Heart left ventricle (tissue), 16 donors: ENCODE data around the gene NUP62. TPM values are rescaled to one million over a fixed set of nuclear protein-coding genes. Genes with fewer than 3 reads are reported as not detected.
A peak's percentile ranks its signal among the peaks of the same experiment; 100 is the strongest.

ENCODE experiments used
- ATAC-seq, 4 donors: fragments of 200-7000 bp; cut with Tn5 transposase; one replicate each; pipeline ENCODE4 v1.9.1; 2020 to 2022; ENCODE audit warnings: moderate library complexity in 4 of 4, mild to moderate bottlenecking in 3 of 4, moderate number of reproducible peaks in 1 of 4
- DNase-seq, 5 donors: peaks; one replicate each; pipeline ENCODE4 v3.0.0-alpha.2; 2020
- H3K27ac ChIP-seq, 12 donors: fragments of 200-600 bp; sonication (generic) in 4 of 12; one replicate each; pipeline versions ENCODE4 v1.5.0 to v1.8.0; 2016 to 2022; ENCODE audit warnings: mild to moderate bottlenecking in 2 of 12
- H3K27me3 ChIP-seq, 9 donors: fragments of 200-600 bp; sonication (generic) in 2 of 9; one replicate each; pipeline versions ENCODE4 v1.5.1 to v1.8.0; 2016 to 2022; ENCODE audit warnings: mild to moderate bottlenecking in 3 of 9
- H3K36me3 ChIP-seq, 9 donors: fragments of 200-600 bp; sonication (generic) in 2 of 9; one replicate each; pipeline versions ENCODE4 v1.5.0 to v1.8.0; 2018 to 2022; ENCODE audit warnings: mild to moderate bottlenecking in 2 of 9
- H3K4me1 ChIP-seq, 12 donors: fragments of 200-600 bp; sonication (generic) in 4 of 12; one replicate each; pipeline versions ENCODE4 v1.5.0 to v1.8.0; 2016 to 2022; ENCODE audit warnings: mild to moderate bottlenecking in 3 of 12
- H3K4me3 ChIP-seq, 12 donors: fragments of 200-600 bp; sonication (generic) in 4 of 12; one replicate each; pipeline versions ENCODE4 v1.5.0 to v1.8.0; 2017 to 2022; ENCODE audit warnings: mild to moderate bottlenecking in 9 of 12, moderate library complexity in 4 of 12
- H3K9me3 ChIP-seq, 12 donors: fragments of 200-600 bp; sonication (generic) in 4 of 12; one replicate each; pipeline versions ENCODE4 v1.5.0 to v1.8.0; 2016 to 2022; ENCODE audit warnings: mild to moderate bottlenecking in 1 of 12
- POLR2A ChIP-seq, 2 donors: fragments of 450-650 bp; IDR thresholded peaks; one replicate each; pipeline ENCODE4 v1.6.1; 2017; ENCODE audit warnings: antibody characterized with exemption in 2 of 2, mild to moderate bottlenecking in 2 of 2, moderate library complexity in 2 of 2
- WGBS, 4 donors: extraction: QIAGEN DNeasy Blood & Tissue Kit in 2 of 4; methylation state at CpG; one replicate each; pipeline versions ENCODE4 v1.1.5 to v1.1.7; 2013 to 2018; 5-methylcytosine and 5-hydroxymethylcytosine counted together
- intact Hi-C, 10 donors: fragments of 100-400 bp; cut with DNase I; formaldehyde crosslinking; loops; one replicate each; pipeline versions ENCODE4 v1.11.1 to v1.14.2; 2022
- polyA plus RNA-seq, 2 donors: library from polyadenylated mRNA; stranded (reverse); fragments of 200-250 nt; gene quantifications; one replicate each; pipeline ENCODE4 v1.2.3, GENCODE V29; 2013
- total RNA-seq, 9 donors: library from RNA; depleted of rRNA in 2 of 9; stranded (reverse); fragments of >200 nt in 2 of 9; fragmentation: NEBNext Ultra II Directional in 3 of 9; extraction: Animal tissue kit (Norgen Biotek cat#: 25700) in 3 of 9; gene quantifications; one replicate each; pipeline versions ENCODE4 v1.1.0 to v1.2.4, GENCODE V29; 2016 to 2023
- TF ChIP-seq, protein P1 (sequence below), 12 donors: fragments of 200-600 bp; sonication (generic) in 4 of 12; IDR thresholded peaks; one replicate each; pipeline versions ENCODE4 v1.5.0 to v1.8.0; 2018 to 2022; ENCODE audit warnings: antibody characterized with exemption in 12 of 12, mild to moderate bottlenecking in 5 of 12
- donor health status: ischemic (EF 13 %, LVEDD 7.1; RV severe dilation, severe dysfunction).
- donor health status: healthy with polysubstance abuse.
- donor health status: DM: no; HTN: yes; CAD: no.
- donor health status: DM: no; HTN: no; CAD: no.
- donor health status: ischemic (EF 25% LVEDD 6.9; RV normal size, moderate dysfunction).
- donor health status: ischemic (EF 25% LVEDD 5.7; RV mildly dilated, moderate dysfunction).
- donor health status: healthy.
- donor health status: DM: yes; HTN: yes; CAD: no.
- donor health status: ischemic (EF 35%, LVEDD 5.7; RV mildly dilated, moderate dysfunction).
- donor health status: nonischemic (EF 11% LVEDD 7.7; RV severe dilation, severe dysfunction).
- donor health status: DM: yes; HTN: yes; CAD: no.
- donor health status: PGD.
- donor health status: ischemic (EF 29% LVEDD 5.4; RV normal size, mild dysfunction).
- donor health status: nonischemic (EF 23%, LVEDD 6.1; RV moderate dilation, normal function).

The NUP62 gene
- total and polyA plus RNA-seq, 11 donors: 14.0 to 61.9 (median 33.0) TPM

DNA sequence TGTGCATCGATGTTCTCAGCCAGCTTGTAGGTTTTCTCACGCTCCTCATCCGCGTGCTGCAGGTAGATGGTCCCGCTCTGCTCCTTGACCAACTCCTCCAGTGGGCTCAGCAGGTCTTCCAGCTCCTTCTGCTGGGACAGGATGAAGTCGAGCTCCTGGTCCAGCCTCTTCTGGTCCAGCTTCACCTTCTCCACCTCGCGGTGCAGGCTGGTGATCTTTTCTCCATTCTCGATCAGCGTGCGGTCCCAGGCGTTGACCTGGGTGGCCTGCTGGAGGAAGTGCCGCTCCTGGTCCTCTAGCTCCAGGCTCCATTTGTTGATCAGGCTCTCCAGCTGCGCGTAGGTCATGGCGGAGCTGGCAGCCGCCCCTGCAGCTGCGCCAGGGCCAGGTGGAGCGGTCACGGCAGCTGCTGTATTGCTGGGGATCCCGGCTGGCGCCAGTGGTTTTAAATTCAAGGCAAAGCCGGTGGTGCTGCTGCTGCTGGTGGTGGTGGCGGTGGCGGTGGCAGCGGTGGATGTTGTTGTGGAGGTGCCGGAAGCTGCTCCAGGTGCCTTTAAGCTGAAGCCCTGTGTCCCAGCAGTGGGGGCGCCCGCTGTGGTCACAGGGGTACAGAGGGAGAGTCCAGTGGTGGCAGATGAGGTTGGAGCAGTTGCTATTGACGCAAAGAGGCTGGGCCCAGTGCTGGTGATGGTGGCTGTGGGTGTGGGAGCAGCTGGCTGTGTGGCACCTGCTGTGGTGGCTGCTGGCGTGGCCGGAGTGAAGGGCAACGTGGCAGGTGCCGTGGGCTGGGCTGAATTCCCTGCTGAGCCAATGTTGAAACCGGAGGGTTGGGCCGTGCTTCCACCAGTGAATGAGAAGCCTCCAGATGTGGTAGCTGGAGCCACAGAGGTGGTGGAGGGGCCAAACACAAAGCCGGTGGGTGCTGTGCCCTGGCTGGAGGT, 20.6 kb downstream of the NUP62 start:
- peak in 1 of 5 donors; percentile 51 for DNase-seq
- no peak overlapping the region for H3K27ac ChIP-seq
- H3K4me3 ChIP-seq: no peak overlapping the region
- H3K9me3 ChIP-seq: no peaks in the 10 kb centered on the region
- TF ChIP-seq, protein P1, sequence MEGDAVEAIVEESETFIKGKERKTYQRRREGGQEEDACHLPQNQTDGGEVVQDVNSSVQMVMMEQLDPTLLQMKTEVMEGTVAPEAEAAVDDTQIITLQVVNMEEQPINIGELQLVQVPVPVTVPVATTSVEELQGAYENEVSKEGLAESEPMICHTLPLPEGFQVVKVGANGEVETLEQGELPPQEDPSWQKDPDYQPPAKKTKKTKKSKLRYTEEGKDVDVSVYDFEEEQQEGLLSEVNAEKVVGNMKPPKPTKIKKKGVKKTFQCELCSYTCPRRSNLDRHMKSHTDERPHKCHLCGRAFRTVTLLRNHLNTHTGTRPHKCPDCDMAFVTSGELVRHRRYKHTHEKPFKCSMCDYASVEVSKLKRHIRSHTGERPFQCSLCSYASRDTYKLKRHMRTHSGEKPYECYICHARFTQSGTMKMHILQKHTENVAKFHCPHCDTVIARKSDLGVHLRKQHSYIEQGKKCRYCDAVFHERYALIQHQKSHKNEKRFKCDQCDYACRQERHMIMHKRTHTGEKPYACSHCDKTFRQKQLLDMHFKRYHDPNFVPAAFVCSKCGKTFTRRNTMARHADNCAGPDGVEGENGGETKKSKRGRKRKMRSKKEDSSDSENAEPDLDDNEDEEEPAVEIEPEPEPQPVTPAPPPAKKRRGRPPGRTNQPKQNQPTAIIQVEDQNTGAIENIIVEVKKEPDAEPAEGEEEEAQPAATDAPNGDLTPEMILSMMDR (IDR thresholded peaks at IDR 0.05): no peak
- TF ChIP-seq POLR2A (IDR thresholded peaks at IDR 0.05): no peak
- intact Hi-C loops: no loop called here
- 96 to 98% (median 97%) methylated on average over 35 to 37 of the region's 37 CpGs for WGBS, 4 donors
- peaks cover 0 to 52% (median 4%) of the 10 kb centered on the region in 12 donors for H3K4me1 ChIP-seq
- ATAC-seq: no peak
- H3K27me3 ChIP-seq: no peaks in the 10 kb centered on the region
- H3K36me3 ChIP-seq: peaks cover 0 to 59% (median 39%) of the 10 kb centered on the region in 9 donors

DNA sequence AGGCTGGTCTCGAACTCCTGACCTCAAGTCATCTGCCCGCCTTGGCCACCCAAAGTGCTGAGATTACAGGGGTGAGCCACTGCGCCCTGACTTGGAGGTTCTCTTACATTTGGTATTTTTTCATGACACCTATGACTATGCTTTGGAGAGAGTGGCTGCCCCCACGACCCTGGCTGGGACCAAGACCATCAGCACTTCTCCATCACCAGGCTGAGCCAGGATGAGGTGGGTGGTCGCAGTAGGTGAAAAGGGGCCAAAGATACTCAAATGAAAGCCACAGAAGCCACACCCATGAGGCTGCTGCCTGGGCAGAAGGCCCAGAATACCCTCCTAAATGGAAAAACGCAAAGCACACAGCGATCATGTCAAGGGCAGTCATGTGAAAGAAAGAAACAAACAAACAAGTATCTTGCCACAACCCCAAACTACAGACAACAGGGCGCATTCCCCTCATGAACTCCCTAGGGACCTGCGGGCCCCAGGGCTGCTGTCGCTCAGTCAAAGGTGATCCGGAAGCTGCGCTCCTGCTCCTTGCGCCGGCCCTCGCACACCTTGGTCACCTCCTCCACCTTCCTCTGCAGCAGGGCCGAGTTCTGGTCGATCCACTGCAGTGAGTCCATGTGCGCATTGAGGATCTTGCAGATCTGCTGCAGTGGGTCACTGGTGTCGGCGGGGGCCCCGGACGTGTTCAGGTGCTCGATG, 21.4 kb downstream of the NUP62 start:
- Histone ChIP-seq H3K27me3 (no peaks in the 10 kb centered on the region), H3K4me1 (peaks cover 0 to 51% (median 4%) of the 10 kb centered on the region in 12 donors), H3K27ac (no peak overlapping the region), H3K36me3 (peaks cover 0 to 50% (median 31%) of the 10 kb centered on the region in 9 donors), H3K4me3 (no peak overlapping the region), H3K9me3 (no peaks in the 10 kb centered on the region)
- intact Hi-C loops: no loop called here
- TF ChIP-seq, protein P1 (IDR thresholded peaks at IDR 0.05): no peak
- ATAC-seq (no peak), DNase-seq (peak in 1 of 5 donors; percentile 57)
- 92 to 97% (median 94%) methylated on average over 23 of the region's 23 CpGs for WGBS, 4 donors

DNA sequence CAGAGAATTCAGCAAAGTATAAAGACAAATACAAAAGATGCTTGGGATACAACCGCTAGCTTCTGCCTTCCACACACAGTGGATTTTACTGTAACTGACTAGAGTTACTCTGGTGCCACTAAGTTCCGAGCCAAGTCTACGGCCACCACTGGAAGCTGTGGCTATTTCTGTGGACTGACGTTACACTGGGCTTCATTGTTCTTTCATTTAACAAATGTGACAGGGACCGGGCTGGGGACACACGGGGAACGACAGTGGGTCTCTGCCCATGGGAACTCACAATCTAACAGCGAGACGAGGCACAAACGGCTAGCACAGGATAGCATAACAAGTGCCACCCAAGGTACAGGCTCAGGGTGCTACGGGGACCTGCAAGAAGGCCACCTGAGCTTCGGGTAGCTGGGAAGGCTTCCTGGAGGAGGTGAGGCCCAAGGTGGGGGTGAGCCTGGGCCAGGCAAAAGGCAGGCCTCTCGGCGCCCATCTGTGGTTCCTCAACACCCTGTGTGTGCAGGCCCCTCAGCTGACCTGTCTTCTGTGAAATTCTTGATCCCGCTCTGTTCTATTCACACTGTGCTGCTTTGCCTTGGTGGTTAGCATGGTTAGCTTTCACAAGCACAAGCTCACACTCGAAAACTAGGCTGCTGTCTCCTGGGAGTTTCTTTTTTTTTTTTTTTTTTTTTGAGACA, 22.3 kb downstream of the NUP62 start:
- H3K9me3 ChIP-seq: no peaks in the 10 kb centered on the region
- H3K4me1 ChIP-seq: peaks cover 0 to 43% (median 4%) of the 10 kb centered on the region in 12 donors
- H3K27ac ChIP-seq: no peak overlapping the region
- intact Hi-C loops: no loop called here
- no peak for TF ChIP-seq POLR2A (IDR thresholded peaks at IDR 0.05)
- TF ChIP-seq, protein P1 (IDR thresholded peaks at IDR 0.05): no peak
- 83 to 92% (median 88%) methylated on average over 16 of the region's 16 CpGs for WGBS, 4 donors
- DNase-seq (no peak), ATAC-seq (no peak)
- no peaks in the 10 kb centered on the region for H3K27me3 ChIP-seq
- peaks cover 0 to 43% (median 25%) of the 10 kb centered on the region in 9 donors for H3K36me3 ChIP-seq
- no peak overlapping the region for H3K4me3 ChIP-seq
